Retinal pigment epithelial cell (primary cell): ENCODE data around the gene HIGD2A.

Experiments used
- DNase-seq: peaks from one replicate; pipeline ENCODE4 v3.0.0-alpha.2; 2010; ENCODE audit warnings: low read depth
- H3K4me3 ChIP-seq: 2 replicates; pipeline ENCODE4 v1.5.1; 2011; ENCODE audit warnings: mild to moderate bottlenecking, low read length, control low read depth, moderate library complexity
- TF ChIP-seq, protein P1 (sequence below): conservative IDR thresholded peaks from 2 replicates; pipeline ENCODE4 v1.5.1; 2011; ENCODE audit warnings: low read depth, low read length, control low read depth, inconsistent platforms

Gene HIGD2A

DNA sequence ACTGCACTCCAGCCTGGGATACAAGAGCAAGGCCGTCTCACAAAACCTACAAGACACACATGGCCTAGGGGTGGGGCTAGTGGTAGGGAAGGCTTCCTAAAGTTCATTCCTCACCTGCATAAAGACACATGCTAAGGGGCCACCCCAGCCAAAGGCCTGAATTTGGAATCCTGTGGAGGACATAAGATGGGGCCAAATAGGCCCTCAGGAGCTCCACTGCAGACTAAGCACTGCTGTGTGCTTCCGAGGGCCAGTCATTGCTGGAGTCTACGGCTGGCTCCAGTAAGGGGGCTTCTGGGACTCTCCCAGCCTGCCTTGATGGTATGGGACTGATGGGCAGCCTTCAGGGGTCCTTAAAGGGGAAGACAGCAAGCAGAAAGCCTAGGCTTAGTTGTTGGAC lies 5.8 kb upstream of the HIGD2A start:
- no peak overlapping the region for H3K4me3 ChIP-seq
- TF ChIP-seq, protein P1, sequence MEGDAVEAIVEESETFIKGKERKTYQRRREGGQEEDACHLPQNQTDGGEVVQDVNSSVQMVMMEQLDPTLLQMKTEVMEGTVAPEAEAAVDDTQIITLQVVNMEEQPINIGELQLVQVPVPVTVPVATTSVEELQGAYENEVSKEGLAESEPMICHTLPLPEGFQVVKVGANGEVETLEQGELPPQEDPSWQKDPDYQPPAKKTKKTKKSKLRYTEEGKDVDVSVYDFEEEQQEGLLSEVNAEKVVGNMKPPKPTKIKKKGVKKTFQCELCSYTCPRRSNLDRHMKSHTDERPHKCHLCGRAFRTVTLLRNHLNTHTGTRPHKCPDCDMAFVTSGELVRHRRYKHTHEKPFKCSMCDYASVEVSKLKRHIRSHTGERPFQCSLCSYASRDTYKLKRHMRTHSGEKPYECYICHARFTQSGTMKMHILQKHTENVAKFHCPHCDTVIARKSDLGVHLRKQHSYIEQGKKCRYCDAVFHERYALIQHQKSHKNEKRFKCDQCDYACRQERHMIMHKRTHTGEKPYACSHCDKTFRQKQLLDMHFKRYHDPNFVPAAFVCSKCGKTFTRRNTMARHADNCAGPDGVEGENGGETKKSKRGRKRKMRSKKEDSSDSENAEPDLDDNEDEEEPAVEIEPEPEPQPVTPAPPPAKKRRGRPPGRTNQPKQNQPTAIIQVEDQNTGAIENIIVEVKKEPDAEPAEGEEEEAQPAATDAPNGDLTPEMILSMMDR: no peak
- DNase-seq: no peak

DNA sequence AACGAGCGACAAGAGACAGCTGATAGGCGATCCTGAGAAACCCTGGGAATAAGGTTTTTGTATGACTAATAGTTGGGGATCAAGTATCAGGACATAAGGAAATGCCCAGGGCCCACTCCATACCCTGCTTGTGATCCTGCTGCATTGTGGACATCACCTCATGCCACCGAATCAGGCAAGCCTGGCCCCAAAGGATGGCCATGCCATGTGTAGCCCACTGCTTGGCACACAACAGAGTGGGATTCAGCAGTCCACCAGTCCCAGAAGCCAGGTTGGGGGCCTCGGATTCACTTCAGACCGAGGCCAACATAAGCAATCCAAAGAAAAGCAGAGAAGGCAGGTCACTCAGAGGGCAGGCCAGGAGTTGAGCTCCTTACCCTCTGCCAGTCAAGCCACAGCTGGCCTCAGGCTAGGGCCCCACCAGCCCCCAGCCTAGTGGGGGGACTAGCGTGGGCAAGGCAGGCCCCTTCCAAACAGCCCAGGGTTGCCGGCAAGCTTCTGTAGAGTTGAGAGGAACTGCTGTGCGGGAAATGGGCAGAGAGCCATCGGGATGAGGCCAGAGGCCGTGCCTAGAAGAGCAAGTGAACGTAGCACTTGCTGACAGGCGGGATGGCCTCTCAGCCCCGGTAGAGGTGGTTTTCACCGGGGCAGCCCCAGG lies 5.2 kb upstream of the HIGD2A start:
- no peak for DNase-seq
- TF ChIP-seq, protein P1: no peak
- no peak overlapping the region for H3K4me3 ChIP-seq

DNA sequence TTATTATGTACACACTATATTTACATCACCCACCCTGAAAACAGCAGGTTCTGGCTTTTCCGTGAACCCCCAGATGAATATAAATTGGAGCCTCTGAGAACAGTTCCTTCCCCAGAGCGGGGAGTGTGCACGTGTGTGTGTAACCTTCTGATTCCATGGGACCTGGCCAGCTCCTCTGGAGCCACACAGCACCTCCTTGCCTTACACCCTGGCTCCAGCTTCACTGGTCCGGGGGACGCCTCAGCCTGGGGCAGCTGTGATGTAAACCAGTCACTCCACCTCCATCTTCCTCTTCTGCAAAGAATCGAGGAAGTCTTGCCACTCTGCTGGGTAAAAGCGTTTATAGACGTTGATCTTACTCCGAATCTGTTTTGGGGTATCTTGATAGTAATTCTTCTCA lies 4.6 kb upstream of the HIGD2A start:
- DNase-seq: no peak
- TF ChIP-seq, protein P1: no peak
- H3K4me3 ChIP-seq: no peak overlapping the region

DNA sequence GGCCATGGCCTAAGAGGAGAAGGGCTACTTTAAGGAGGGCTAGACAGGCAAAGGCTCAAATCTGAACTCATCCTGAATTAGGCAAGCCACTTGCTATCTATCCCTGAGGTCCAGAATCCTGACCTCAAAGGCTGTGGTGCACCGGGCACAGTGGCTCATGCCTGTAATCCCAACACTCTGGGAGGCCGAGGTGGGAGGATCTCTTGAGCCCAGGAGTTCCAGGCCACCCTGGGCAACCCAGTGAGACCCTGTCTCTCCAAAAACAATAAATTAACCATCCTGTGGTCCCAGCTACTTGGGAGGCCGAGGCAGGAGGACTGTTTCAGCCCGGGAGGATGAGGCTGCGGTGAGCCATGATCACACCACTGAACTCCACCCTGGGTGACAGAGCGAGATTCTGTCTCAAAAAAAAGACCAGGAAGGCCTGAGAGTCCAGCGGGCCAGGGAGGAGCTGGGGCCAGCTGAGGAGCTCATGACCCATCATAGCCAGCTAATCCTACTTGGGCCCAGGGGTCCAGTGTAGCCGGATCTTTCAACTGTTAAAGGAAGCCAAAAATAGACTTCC lies 4.1 kb upstream of the HIGD2A start:
- TF ChIP-seq, protein P1: no peak
- no peak for DNase-seq
- no peak overlapping the region for H3K4me3 ChIP-seq

DNA sequence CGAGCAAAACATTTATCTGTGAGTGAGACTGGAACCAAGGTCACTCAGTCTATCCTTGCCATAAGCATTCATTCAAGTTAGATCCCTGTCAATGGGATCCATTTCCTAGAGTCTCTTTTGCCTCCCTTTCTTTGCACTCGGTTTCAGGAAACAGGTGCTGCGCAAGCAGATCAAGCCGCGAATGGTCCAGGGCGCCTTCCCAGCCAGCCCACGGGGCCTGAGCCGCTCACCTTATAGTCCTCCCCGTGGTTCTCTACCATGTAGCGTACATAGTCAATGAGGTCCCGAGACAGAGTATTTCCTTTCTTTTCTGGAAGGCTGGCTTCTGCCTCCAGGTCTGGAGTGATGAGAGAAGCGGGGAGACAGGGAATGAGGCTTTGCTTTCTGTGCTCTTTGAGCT lies 3.6 kb upstream of the HIGD2A start:
- TF ChIP-seq, protein P1: no peak
- DNase-seq: no peak
- no peak overlapping the region for H3K4me3 ChIP-seq

DNA sequence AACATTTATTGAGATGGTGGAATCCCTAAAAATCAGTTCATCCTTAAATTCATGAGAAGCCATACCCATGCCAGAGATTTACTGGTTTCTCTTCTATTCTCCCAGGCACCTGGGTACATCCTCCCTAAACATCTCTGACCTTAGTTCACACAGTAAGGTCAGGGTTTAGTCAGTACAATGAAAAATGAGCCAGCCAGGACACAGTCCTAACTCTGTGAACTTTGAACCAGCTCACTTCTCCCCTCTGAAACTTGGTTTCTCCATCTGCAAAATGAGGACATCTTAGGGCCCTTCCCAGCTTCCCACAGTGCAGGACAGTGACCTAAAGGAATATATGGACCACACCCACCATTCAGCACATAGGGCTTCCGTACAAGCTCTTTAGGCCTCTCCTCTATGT lies 2.1 kb upstream of the HIGD2A start:
- no peak overlapping the region for H3K4me3 ChIP-seq
- DNase-seq: no peak
- TF ChIP-seq, protein P1: no peak

DNA sequence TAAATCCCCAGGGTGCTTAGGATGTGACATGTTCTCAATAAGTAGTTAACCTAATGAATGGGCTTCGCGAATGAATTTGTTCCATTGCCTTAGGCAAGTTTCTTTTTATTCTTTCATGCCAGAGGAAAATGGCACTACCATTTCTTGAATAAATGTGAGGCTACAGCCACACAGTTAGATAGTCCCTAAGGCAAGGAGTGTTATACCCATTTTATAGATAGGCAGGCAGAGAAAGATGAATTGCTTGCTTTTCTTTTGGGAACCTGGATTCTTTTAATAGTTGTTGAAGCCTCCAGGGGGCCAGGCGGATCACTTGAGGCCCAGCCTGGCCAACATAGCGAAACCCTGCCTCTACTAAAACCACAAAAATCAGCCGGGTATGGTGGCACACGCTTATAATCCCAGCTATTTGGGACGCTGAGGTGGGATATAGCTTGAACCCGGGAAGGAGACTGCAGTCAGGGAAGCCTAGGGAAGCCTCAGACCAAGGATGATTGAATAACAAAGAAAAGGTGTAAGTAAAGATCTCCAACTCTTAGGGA lies 1.1 kb upstream of the HIGD2A start:
- H3K4me3 ChIP-seq: peak overlapping the region; percentile 94
- DNase-seq: no peak
- TF ChIP-seq, protein P1: no peak
